Measurements from ENCODE around the gene CES3.
A peak's percentile ranks its signal among the peaks of the same experiment; 100 is the strongest.

The CES3 gene

DNA sequence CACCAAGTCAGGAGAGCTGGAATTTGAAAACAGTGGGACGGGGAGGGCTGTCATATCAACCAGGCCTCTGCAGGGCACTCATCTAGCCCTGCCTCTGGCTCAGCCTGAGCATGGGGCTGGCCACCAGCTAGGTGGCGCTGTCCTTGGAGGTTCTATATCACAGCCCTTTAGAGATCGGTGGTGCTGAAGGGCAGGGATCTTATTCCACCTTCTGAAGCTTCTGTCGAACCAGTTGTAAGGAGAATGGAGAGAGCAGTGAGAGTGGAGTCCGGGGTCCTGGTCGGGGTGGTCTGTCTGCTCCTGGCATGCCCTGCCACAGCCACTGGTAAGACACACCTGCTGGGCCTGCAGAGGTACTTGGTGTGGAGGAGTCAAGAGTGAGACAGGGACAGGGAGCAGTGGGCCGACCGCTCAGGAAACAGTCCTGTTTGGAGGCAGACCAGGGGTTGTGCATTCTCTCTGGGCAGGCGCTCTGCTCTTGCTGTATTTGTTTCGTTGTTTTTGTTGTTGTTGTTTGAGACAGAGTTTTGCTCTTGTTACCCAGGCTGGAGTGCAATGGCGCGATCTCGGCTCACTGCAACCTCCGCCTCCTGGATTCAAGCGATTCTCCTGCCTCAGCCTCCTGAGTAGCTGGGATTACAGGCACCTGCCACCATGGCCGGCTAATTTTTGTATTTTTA is at the start of gene CES3:
Gene CES3, plus strand, starts transcription at position 202 of the 680 bp plus-strand sequence. Its CDS starts 42 bp downstream, at position 244.
- peak; percentile 50 for DNase-seq (ENCODE audit: low spot score)
- FAIRE-seq, result no peak

DNA sequence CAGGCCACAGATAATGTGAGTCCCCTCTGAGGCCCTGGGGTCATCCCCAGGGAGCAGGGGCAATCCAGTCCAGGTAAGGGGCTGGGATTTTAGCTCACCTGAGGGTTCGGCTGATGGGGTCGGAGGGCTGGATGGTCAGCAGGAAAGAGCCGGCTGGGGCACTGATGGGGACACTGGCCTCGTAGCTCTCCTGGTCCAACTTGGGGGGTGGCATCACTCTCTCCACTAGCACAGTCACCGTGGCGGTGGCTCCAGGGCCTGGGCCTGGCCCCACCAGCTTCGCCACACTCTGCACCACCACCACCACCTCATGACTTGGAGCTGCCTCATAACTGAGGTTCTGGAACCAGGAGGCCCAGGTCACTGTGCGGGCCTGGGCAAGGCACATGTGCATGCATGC is 49.3 kb upstream of the CES3 start:
- FAIRE-seq, result no peak
- no peak for DNase-seq (ENCODE audit: low spot score)

- FAIRE-seq, result no peak
- DNase-seq (ENCODE audit: low spot score), result no peak
Measured at GRCh38 chr16:66913081-66913480, 48.0 kb upstream of the CES3 start.

- DNase-seq (ENCODE audit: low spot score) (no peak), FAIRE-seq (no peak)
Measured at GRCh38 chr16:66913711-66914110, 47.4 kb upstream of the CES3 start.

- no peak for FAIRE-seq
- no peak for DNase-seq (ENCODE audit: low spot score)
Measured at GRCh38 chr16:66914541-66914940, 46.5 kb upstream of the CES3 start.

GRCh38 chr16:66915041-66915440 is 46.0 kb upstream of the CES3 start:
- DNase-seq (ENCODE audit: low spot score), result no peak
- no peak for FAIRE-seq

GRCh38 chr16:66916518-66916917 is 44.5 kb upstream of the CES3 start:
- no peak for DNase-seq (ENCODE audit: low spot score)
- FAIRE-seq, result no peak

- DNase-seq (ENCODE audit: low spot score) (no peak), FAIRE-seq (no peak)
Measured at GRCh38 chr16:66917741-66918140, 43.3 kb upstream of the CES3 start.

DNA sequence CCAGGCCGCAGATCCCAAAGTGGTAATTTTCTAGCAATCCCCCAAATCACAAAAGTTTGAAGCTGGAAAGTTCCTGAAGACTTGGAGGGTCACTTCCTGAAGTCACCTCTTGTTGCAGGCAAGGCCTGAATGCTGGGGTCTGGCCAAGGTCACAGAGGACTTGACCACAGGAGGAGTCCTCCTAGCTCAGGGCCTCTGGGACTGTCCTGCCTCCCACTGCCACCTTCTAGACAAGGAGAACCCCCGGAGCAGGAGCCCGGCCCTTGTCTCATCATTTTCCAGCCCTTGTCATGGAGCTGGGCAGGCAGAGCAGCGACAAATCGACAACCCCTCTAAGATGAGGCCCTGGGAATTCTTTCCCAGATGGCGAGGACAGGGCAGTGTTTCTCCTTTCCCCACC is 42.7 kb upstream of the CES3 start:
- DNase-seq (ENCODE audit: low spot score) (no peak), FAIRE-seq (no peak)

DNA sequence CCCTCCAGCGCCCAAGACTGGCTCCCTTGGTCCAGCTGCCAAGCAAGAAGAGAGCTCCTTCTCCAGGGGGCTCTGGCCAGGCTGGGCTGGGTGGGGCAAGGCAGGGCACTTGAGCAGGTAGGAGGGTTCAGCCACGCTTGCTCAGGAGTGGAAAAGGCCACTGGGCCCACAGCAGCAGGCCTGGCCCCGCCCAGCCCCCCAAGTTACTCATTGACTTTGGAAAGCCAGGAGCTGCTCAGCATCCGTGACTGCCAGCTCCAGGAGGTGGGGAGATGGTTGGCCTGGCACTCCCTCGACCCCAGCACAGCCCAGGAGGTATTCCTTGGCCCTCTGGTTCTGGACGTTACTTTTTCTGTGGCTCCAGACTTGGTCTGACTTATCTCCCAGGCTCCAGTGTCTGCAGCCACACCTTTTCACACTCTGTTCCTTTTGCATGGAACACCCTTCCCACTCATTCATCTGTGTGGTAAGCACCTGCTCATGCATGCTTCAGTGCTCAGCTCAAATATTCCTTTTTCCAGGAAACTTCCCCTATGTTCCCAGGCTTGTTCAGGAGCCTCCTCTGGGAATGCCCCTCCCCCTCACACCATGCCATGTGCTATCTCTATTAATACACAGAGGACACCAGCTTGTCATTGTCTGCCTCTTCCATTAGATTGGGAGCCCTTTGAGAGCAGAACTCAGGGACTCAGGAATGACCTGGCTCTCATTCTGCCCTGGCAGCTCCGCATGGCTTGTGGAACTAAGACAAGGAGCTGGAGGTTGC is 42.1 kb upstream of the CES3 start, which contains the start of gene CDH16:
Gene CDH16, minus strand, starts transcription at position 83 of the 766 bp plus-strand sequence. CDS start 820 bp downstream, outside the sequence.
- peak; percentile 88 for DNase-seq (ENCODE audit: low spot score)
- peak; percentile 93 for FAIRE-seq

GRCh38 chr16:66919569-66920298 is 41.3 kb upstream of the CES3 start:
- DNase-seq (ENCODE audit: low spot score), result no peak
- no peak for FAIRE-seq

DNA sequence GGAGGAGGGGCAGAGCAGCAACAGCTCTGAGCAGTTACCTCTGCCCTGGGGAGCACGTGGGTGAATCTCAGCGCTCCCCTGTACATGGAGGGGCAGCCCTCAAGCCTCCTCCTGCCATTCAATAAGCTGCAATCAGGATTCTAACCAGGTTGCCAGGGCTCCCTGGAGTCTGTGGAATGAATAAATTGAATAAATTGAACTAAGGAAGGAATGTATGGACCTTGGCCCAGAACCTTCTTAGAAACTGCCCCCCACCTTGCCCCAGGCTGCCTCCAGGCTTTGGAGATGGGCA is 40.8 kb upstream of the CES3 start:
- FAIRE-seq (no peak), DNase-seq (ENCODE audit: low spot score) (no peak)

DNA sequence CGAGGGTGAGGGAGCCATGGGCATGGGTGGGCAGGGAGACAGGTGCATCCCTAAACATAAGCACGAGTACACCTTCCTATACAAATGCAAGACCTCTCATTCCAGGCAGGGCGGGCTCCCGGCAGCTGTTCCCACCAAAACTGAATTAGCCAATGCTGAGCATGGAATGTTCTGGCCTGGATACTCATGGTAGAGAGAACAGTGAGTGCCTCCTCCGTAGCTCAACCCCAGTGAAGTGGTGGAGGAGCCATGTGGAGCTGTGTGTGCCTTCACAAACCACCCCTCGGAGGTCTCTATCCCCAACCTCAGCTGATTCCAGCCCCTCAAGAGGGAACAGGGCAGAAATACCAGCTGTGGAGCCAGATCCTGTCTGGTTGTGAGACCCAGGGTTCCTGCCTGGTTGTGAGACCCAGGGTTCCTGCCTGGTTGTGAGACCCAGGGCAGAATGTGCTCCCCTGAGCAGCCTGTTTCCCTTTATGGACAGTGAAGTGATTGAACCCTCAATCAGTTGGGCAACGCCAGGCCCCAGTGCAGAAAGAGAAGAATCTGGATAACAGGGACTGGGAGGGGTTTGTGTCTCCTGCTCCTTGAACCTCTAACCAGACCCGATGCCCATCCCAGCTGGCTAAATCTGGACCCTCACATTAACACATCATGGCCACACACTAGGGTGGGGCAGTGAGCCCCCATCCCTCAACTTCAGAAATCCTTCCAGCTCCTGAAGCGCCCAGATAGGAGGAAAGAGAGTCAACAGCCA is 40.0 kb upstream of the CES3 start:
- FAIRE-seq (no peak), DNase-seq (ENCODE audit: low spot score) (no peak)

- DNase-seq (ENCODE audit: low spot score) (no peak), FAIRE-seq (no peak)
Measured at GRCh38 chr16:66921729-66922450, 39.2 kb upstream of the CES3 start.

GRCh38 chr16:66923247-66923731 is 37.8 kb upstream of the CES3 start:
- FAIRE-seq (no peak), DNase-seq (ENCODE audit: low spot score) (no peak)

DNA sequence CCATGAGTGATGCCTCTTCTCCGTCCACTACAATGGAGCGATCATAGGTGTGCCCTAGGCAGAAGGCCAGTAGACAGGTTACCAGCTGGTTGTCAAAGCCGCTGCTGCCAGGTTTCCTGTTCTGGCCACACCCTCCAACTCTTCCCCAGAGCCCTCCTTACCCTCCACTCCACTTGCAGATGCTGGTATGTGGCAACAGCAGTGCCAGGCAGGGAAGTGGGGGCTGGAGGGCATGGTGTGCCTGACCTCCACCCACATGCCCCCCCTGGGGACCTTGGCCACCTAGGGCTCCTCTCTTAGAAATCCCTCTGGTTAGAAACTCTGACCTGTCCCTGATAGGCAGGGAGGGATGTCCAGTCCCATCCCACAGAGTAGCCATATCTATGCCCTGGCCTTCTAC is 37.2 kb upstream of the CES3 start:
- no peak for FAIRE-seq
- DNase-seq (ENCODE audit: low spot score), result no peak

DNA sequence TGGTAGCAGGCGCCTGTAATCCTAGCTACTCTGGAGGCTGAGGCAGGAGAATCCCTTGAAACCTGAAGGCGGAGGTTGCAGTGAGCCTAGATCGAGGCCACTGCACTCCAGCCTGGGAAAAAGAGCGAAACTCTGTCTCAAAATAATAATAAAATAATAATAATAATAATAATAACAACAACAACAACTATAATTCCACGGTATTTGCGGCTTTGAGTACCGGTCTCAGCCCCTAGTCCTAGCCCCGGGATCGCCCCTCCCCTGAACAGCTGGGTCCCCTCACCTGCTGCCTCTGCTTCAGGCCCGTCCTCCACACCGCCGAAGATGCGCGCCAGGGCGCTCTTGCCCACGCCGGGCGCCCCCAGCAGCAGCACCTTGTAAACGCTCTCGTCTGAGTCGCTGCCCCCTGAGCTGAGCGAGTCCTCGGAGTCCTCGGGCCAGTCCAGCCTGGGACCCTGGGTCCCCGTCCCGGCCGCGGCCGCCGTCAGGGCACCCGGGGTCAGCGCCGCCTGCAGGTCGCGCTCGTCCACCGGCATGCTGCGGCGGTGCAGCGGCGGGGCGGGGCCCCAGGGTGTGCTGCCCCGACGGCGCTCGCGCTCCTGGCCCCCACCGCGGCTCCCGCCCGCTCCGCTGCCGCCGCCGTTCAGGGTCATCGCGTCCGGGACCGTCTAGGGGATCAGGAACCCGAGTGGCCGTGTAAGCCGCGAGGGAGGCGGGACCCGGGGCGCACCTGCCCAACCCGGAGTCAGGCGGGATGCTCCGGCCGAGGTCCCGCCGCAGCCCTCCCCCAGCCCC is 36.3 kb upstream of the CES3 start:
- FAIRE-seq (no peak), DNase-seq (ENCODE audit: low spot score) (peak; percentile 36)

DNA sequence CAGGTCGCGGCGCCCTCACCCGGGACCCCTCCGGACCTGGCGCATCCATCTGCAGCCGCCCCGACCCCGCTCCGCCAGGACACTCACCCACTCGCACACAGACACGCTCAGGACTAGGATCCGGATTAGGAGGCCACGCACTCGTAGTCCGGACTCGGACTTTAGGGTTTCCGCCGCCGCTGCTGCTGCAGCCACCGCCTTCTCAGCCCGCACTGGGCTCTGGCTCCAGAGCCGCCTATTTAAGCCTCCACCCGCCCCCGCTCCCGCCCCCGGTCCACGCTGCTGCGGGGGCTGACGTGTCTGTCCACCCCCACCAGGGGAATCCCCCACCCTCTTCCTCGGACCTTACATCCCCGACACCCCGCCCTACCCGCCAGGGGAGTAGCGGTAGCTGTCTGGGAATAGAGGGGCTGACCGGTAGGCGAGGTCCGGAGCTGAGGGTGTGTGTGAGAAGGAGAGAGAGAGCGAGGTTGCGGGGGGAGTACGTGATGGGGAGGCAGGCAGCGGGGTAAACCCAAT is 35.7 kb upstream of the CES3 start, which contains the start of gene RRAD:
Gene RRAD, minus strand, starts transcription at position 214 of the 519 bp plus-strand sequence. CDS start 356 bp downstream, outside the sequence.
- DNase-seq (ENCODE audit: low spot score) (peak; percentile 89), FAIRE-seq (peak; percentile 71)

DNA sequence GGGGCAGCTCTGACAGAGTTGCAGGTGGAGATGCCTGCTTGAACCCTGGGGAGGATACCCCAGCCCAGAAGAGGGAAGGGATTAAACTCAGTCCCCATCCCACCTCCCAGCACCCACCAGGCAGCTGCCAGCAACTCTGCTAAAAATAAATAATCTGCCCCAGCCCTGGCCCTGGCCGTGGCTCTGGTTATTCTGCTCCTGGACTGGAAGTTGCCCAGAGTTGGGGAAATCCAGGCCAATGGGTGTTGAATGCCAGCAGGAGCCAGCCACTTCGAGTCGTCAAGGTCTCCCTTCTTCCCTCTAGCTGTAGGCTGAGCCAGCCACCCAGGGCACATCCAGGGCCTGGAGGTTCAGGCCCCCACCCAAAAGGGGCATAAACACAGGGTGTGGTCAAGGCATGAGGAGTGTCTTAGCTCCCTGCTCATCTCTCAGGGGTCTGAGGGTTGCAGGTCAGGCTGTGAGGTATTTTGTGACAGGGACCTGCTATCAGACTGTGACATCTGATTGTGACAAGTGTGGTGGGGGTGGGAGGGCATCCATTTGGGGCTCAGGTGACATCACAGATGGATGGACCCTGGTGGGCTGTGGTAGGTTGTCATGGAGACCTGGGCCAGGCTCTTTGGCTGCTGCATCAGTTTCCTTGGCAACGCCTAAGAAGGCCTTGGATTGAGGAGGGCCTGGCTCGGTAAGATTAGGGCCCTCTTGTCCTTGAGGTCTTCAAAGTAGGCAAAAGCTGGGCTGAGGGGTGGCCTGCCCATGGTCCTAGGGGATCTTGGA is 34.7 kb upstream of the CES3 start:
- peak; percentile 38 for DNase-seq (ENCODE audit: low spot score)
- FAIRE-seq, result no peak
